B cell (primary cell): ENCODE data around the gene SPATA32.

Experiments
- EZH2 ChIP-seq: IDR thresholded peaks from 2 replicates; pipeline ENCODE4 v1.6.1; 2012; ENCODE audit warnings: borderline replicate concordance, low read depth, mild to moderate bottlenecking, moderate library complexity, low read length; ENCODE audit not compliant: insufficient read depth, poor library complexity, severe bottlenecking
- TF ChIP-seq, protein P1 (sequence below): fragments of 200-600 bp; IDR thresholded peaks from one replicate; pipeline ENCODE4 v1.8.0; 2022; ENCODE audit warnings: antibody characterized with exemption, mild to moderate bottlenecking

DNA sequence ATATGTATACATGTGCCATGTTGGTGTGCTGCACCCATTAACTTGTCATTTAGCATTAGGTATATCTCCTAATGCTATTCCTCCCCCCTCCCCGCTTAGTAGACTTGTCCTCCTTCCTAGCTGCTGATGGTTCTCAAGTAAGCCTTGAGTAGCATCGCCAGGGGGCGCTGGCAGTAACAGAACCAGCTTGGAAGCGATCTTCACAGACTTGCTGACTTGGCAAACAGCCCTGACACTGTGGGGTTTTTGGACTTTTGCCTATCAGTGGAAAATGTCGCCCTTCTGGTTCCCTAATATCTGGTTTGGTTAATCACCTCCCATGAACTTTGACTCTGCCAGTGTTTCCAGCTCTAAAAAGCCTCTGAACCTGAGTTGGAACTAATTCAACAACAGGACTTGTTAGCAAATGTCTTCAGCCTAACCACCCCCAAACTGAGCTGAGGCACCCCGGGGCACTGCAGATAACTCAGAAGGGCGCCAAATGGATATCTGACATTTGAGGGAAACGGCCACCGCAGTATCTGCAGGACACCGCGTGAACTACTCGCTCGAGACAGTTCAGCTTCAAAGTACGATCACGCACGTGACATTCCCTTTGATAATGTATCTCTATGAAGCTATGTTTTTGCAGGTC, 15.4 kb upstream of the SPATA32 start:
- TF ChIP-seq, protein P1, sequence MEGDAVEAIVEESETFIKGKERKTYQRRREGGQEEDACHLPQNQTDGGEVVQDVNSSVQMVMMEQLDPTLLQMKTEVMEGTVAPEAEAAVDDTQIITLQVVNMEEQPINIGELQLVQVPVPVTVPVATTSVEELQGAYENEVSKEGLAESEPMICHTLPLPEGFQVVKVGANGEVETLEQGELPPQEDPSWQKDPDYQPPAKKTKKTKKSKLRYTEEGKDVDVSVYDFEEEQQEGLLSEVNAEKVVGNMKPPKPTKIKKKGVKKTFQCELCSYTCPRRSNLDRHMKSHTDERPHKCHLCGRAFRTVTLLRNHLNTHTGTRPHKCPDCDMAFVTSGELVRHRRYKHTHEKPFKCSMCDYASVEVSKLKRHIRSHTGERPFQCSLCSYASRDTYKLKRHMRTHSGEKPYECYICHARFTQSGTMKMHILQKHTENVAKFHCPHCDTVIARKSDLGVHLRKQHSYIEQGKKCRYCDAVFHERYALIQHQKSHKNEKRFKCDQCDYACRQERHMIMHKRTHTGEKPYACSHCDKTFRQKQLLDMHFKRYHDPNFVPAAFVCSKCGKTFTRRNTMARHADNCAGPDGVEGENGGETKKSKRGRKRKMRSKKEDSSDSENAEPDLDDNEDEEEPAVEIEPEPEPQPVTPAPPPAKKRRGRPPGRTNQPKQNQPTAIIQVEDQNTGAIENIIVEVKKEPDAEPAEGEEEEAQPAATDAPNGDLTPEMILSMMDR, result peak; percentile 77
- TF ChIP-seq EZH2, result no peak
